KMS-11 (cell line): ENCODE data around the gene S100A16.

ENCODE experiments used
- H2AFZ ChIP-seq: fragments of 200-600 bp; sonication (generic); 2 replicates; pipeline ENCODE4 v1.6.1; 2016; ENCODE audit warnings: antibody characterized with exemption, mixed run types, low read depth
- H3K27ac ChIP-seq: fragments of 200-600 bp; sonication (generic); 2 replicates; pipeline ENCODE4 v1.6.1; 2016; ENCODE audit warnings: mild to moderate bottlenecking, mixed run types
- H3K27me3 ChIP-seq: fragments of 200-600 bp; sonication (generic); 2 replicates; pipeline ENCODE4 v1.6.1; 2017; ENCODE audit warnings: mild to moderate bottlenecking, low read depth, mixed run types, moderate library complexity; ENCODE audit not compliant: insufficient read depth
- H3K36me3 ChIP-seq: fragments of 200-600 bp; sonication (generic); 2 replicates; pipeline ENCODE4 v1.6.1; 2017; ENCODE audit warnings: mild to moderate bottlenecking, mixed run types; ENCODE audit not compliant: insufficient read depth
- H3K4me1 ChIP-seq: fragments of 200-600 bp; sonication (generic); 2 replicates; pipeline ENCODE4 v1.6.1; 2016; ENCODE audit warnings: mild to moderate bottlenecking, low read depth, mixed run types; ENCODE audit not compliant: poor library complexity, severe bottlenecking
- H3K4me2 ChIP-seq: fragments of 200-600 bp; sonication (generic); 2 replicates; pipeline ENCODE4 v1.7.0; 2016; ENCODE audit warnings: mild to moderate bottlenecking, mixed run types
- H3K4me3 ChIP-seq: fragments of 200-600 bp; sonication (generic); IDR thresholded peaks from 2 replicates; pipeline ENCODE4 v1.6.1; 2017; ENCODE audit warnings: low read depth, low read length, mixed read lengths; ENCODE audit not compliant: insufficient read depth
- H3K79me2 ChIP-seq: fragments of 200-600 bp; sonication (generic); 2 replicates; pipeline ENCODE4 v1.6.1; 2016; ENCODE audit warnings: low read depth, mixed run types; ENCODE audit not compliant: insufficient read depth
- H3K9ac ChIP-seq: fragments of 200-600 bp; sonication (generic); 2 replicates; pipeline ENCODE4 v1.6.1; 2016; ENCODE audit warnings: mild to moderate bottlenecking, mixed run types
- H4K20me1 ChIP-seq: fragments of 200-600 bp; sonication (generic); 2 replicates; pipeline ENCODE4 v1.6.1; 2016; ENCODE audit warnings: mild to moderate bottlenecking, mixed run types; ENCODE audit not compliant: insufficient read depth
- CTCF ChIP-seq: fragments of 200-600 bp; sonication (generic); conservative IDR thresholded peaks from 2 replicates; pipeline ENCODE4 v1.6.1; 2017; ENCODE audit warnings: low read depth, mild to moderate bottlenecking, antibody characterized with exemption, low read length, moderate library complexity, mixed read lengths

The S100A16 gene

GRCh38 chr1:153631047-153632022 is 18.4 kb upstream of the S100A16 start:
- peaks cover 22% of the 10 kb centered on the region for H3K79me2 ChIP-seq
- no peak for TF ChIP-seq CTCF

GRCh38 chr1:153630384-153630783 is 17.4 kb upstream of the S100A16 start:
- no peak overlapping the region for H3K4me3 ChIP-seq
- H3K36me3 ChIP-seq = no peaks in the 10 kb centered on the region
- no peak overlapping the region for H3K9ac ChIP-seq
- TF ChIP-seq CTCF = no peak
- no peak overlapping the region for H2AFZ ChIP-seq
- H3K79me2 ChIP-seq = peaks cover 13% of the 10 kb centered on the region
- no peaks in the 10 kb centered on the region for H3K27me3 ChIP-seq
- peaks cover 12% of the 10 kb centered on the region for H3K4me1 ChIP-seq
- no peak overlapping the region for H3K27ac ChIP-seq
- H3K4me2 ChIP-seq = no peak overlapping the region
- no peaks in the 10 kb centered on the region for H4K20me1 ChIP-seq

More at GRCh38 chr1:153631047-153632022, 18.4 kb upstream of the S100A16 start:
- Histone ChIP-seq H3K4me2 (no peak overlapping the region), H3K4me3 (no peak overlapping the region), H3K9ac (no peak overlapping the region), H2AFZ (no peak overlapping the region), H3K36me3 (peaks cover 7% of the 10 kb centered on the region; the same call in 1 of the 2 replicates), H3K4me1 (peaks cover 22% of the 10 kb centered on the region), H4K20me1 (no peaks in the 10 kb centered on the region), H3K27ac (no peak overlapping the region), H3K27me3 (no peaks in the 10 kb centered on the region)

- H3K36me3 ChIP-seq = no peaks in the 10 kb centered on the region
- H3K4me3 ChIP-seq = no peak overlapping the region
- H3K27me3 ChIP-seq = no peaks in the 10 kb centered on the region
- H4K20me1 ChIP-seq = no peaks in the 10 kb centered on the region
- peaks cover 8% of the 10 kb centered on the region for H3K79me2 ChIP-seq
- H3K9ac ChIP-seq = no peak overlapping the region
- no peak overlapping the region for H2AFZ ChIP-seq
- H3K4me1 ChIP-seq = peaks cover 8% of the 10 kb centered on the region
- no peak overlapping the region for H3K4me2 ChIP-seq
- no peak for TF ChIP-seq CTCF
- H3K27ac ChIP-seq = no peak overlapping the region
These were observed 17.0 kb upstream of the S100A16 start for GRCh38 chr1:153629971-153630370.

GRCh38 chr1:153629343-153629665 is 16.4 kb upstream of the S100A16 start:
- no peaks in the 10 kb centered on the region for H4K20me1 ChIP-seq
- H3K79me2 ChIP-seq = peaks cover 2% of the 10 kb centered on the region; the same call in 1 of the 2 replicates
- no peak overlapping the region for H3K4me2 ChIP-seq
- no peak overlapping the region for H3K27ac ChIP-seq
- H3K4me3 ChIP-seq = no peak overlapping the region
- H3K27me3 ChIP-seq = no peaks in the 10 kb centered on the region
- H2AFZ ChIP-seq = no peak overlapping the region
- TF ChIP-seq CTCF = no peak
- H3K36me3 ChIP-seq = no peaks in the 10 kb centered on the region
- no peak overlapping the region for H3K9ac ChIP-seq
- peaks cover 7% of the 10 kb centered on the region for H3K4me1 ChIP-seq
